ENCODE results near the gene ATP11A.

GRCh38 chr13:112706171-112706570, 16.3 kb downstream of the ATP11A start:
- no peak for TF ChIP-seq POLR2A (IDR thresholded peaks at IDR 0.05; ENCODE audit: low read length)
- TF ChIP-seq GATA1 (IDR thresholded peaks at IDR 0.05; ENCODE audit: low read depth, low read length) = no peak

All from erythroblast (primary cell).